Neutrophil (primary cell): ENCODE results near the gene LTN1.

Experiments used
- H3K27ac ChIP-seq: fragments of 200-600 bp; sonication (generic); 2 replicates; pipeline ENCODE4 v1.5.1; 2016; ENCODE audit warnings: mild to moderate bottlenecking, moderate library complexity
- H3K27me3 ChIP-seq: fragments of 200-600 bp; sonication (generic); 2 replicates; pipeline ENCODE4 v1.6.0; 2016; ENCODE audit warnings: mild to moderate bottlenecking
- H3K36me3 ChIP-seq: fragments of 200-600 bp; sonication (generic); 2 replicates; pipeline ENCODE4 v1.5.1; 2017
- H3K4me1 ChIP-seq, 2 experiments: fragments of 200-600 bp in 1 of 2; sonication (generic) in 1 of 2; 1 replicate in 1 of 2; 2 replicates in 1 of 2; pipeline versions ENCODE4 v1.5.1 to v1.6.1; 2013 to 2016; ENCODE audit warnings: low read depth in 1 of 2, low read length in 1 of 2, mild to moderate bottlenecking in 1 of 2, moderate library complexity in 1 of 2; ENCODE audit not compliant: control insufficient read depth in 1 of 2, insufficient read depth in 1 of 2
- H3K4me3 ChIP-seq, 2 experiments: fragments of 200-600 bp in 1 of 2; sonication (generic) in 1 of 2; 1 replicate in 1 of 2; 2 replicates in 1 of 2; pipeline ENCODE4 v1.5.1; 2013 to 2016; ENCODE audit warnings: low read depth in 1 of 2, low read length in 1 of 2, mild to moderate bottlenecking in 1 of 2, moderate library complexity in 1 of 2
- H3K9me3 ChIP-seq: fragments of 200-600 bp; sonication (generic); 2 replicates; pipeline ENCODE4 v1.5.1; 2016
- CTCF ChIP-seq: fragments of 200-600 bp; sonication (generic); IDR thresholded peaks from 2 replicates; pipeline ENCODE4 v1.5.1; 2016; ENCODE audit warnings: antibody characterized with exemption

Gene LTN1

GRCh38 chr21:28904961-28905435 is 87.7 kb downstream of the LTN1 start:
- Histone ChIP-seq H3K4me3 (no peak overlapping the region), H3K27ac (no peak overlapping the region), H3K9me3 (no peaks in the 10 kb centered on the region), H3K4me1 (no peaks in the 10 kb centered on the region), H3K36me3 (no peaks in the 10 kb centered on the region), H3K27me3 (no peaks in the 10 kb centered on the region)
- TF ChIP-seq CTCF = no peak

GRCh38 chr21:28903448-28903847 is 89.2 kb downstream of the LTN1 start:
- no peak for TF ChIP-seq CTCF
- Histone ChIP-seq H3K36me3 (no peaks in the 10 kb centered on the region), H3K4me3 (no peak overlapping the region), H3K27me3 (no peaks in the 10 kb centered on the region), H3K27ac (no peak overlapping the region), H3K4me1 (no peaks in the 10 kb centered on the region), H3K9me3 (no peaks in the 10 kb centered on the region)

GRCh38 chr21:28900481-28900880 is 92.2 kb downstream of the LTN1 start:
- no peaks in the 10 kb centered on the region for H3K27me3 ChIP-seq

GRCh38 chr21:28899744-28900143 is 92.9 kb downstream of the LTN1 start:
- Histone ChIP-seq H3K9me3 (no peaks in the 10 kb centered on the region), H3K27ac (no peak overlapping the region), H3K4me1 (no peaks in the 10 kb centered on the region), H3K36me3 (no peaks in the 10 kb centered on the region), H3K27me3 (no peaks in the 10 kb centered on the region), H3K4me3 (no peak overlapping the region)
- TF ChIP-seq CTCF = no peak

More at GRCh38 chr21:28900481-28900880, 92.2 kb downstream of the LTN1 start:
- Histone ChIP-seq H3K27ac (no peak overlapping the region), H3K4me3 (no peak overlapping the region), H3K9me3 (no peaks in the 10 kb centered on the region), H3K4me1 (no peaks in the 10 kb centered on the region), H3K36me3 (no peaks in the 10 kb centered on the region)
- no peak for TF ChIP-seq CTCF

- Histone ChIP-seq H3K36me3 (no peaks in the 10 kb centered on the region), H3K27ac (no peak overlapping the region), H3K4me3 (no peak overlapping the region), H3K27me3 (no peaks in the 10 kb centered on the region), H3K9me3 (no peaks in the 10 kb centered on the region), H3K4me1 (no peaks in the 10 kb centered on the region)
- no peak for TF ChIP-seq CTCF
These were observed 93.5 kb downstream of the LTN1 start for GRCh38 chr21:28899220-28899619.

GRCh38 chr21:28893687-28894086 is 99.0 kb downstream of the LTN1 start:
- H3K36me3 ChIP-seq = no peaks in the 10 kb centered on the region
- peaks cover 20% of the 10 kb centered on the region for H3K27me3 ChIP-seq
- no peak overlapping the region for H3K4me3 ChIP-seq
- H3K9me3 ChIP-seq = no peaks in the 10 kb centered on the region
- H3K4me1 ChIP-seq = no peaks in the 10 kb centered on the region
- TF ChIP-seq CTCF = no peak
- H3K27ac ChIP-seq = no peak overlapping the region
